Renal cortex interstitium (tissue), 11 donors: Measurements from ENCODE around the gene CELF4. TPM values are rescaled to one million over a fixed set of nuclear protein-coding genes. Genes with fewer than 3 reads are reported as not detected.

Source experiments
- DNase-seq, 11 donors: peaks; one replicate each; pipeline ENCODE4 v3.0.0-alpha.2; 2013; ENCODE audit warnings: low read depth in 9 of 11, low spot score in 4 of 11; ENCODE audit errors: extremely low read depth in 1 of 11
- polyA plus RNA-seq, 3 donors: library from polyadenylated mRNA; unstranded; fragments of 120-200 nt; gene quantifications; one replicate each; pipeline ENCODE4 v1.2.1, GENCODE V29; 2013; ENCODE audit not compliant: insufficient read length in 3 of 3

CELF4 gene
- polyA plus RNA-seq, 3 donors = 2.0 to 4.5 (median 2.2) TPM

DNA sequence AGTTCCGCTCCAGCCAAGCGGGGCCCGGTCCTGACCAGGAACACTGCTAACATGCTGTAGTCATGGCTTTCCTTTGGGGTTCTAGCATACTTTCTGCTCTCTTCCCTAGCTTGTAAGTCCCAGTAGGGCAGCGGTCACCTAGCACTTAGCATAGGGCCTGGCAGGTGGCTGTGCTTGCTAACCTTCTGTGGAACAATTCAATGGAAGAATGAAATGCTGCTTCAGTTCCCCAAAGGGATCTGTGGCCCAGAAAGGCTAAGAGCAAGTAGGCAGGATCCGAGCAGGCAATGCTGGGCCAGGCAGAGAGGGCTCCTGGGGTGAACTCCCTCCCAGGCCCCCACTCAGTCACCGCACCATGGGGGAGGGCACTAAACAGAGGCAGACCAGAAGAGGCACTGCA, 266.8 kb downstream of the CELF4 start:
- no peak for DNase-seq

DNA sequence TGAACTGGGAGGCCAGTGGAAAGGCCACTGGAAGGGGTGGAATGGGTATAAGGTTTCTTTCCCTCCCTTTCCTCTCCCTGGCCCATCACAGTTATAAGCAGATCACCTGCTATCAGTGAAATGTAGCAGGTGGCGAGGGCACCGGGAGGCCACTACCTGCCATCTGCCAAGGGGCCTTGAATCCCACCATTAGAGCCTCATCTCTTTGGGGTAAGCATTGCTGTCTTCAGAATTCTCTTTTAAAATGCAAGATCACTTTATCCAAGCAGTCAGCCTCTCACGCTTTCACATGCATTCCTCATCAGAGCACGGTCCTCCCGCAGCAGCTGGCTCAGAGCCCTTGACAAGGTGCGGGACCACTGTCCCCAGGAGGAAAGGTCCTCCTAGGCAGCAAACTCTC, 268.5 kb downstream of the CELF4 start:
- no peak for DNase-seq

DNA sequence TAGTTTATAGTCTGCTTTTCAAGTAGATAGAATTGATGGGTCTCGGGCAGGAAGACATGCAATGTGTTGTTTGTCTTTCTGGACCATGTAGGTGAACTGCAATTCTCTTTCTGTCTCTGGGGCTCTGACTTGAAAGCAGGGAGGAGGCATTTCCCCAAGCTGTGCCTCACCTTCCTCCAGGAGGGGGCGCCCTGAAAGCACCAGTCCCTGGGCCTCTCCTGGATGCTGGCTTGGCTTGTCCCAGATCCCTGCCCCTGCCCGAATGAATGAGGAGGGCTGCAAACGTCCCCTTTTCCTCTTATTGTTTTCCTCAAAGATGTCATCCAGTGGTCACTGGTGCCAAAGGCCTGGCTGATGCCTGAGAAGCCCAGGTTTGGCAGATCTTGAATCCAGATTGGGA, 270.6 kb downstream of the CELF4 start:
- no peak for DNase-seq

DNA sequence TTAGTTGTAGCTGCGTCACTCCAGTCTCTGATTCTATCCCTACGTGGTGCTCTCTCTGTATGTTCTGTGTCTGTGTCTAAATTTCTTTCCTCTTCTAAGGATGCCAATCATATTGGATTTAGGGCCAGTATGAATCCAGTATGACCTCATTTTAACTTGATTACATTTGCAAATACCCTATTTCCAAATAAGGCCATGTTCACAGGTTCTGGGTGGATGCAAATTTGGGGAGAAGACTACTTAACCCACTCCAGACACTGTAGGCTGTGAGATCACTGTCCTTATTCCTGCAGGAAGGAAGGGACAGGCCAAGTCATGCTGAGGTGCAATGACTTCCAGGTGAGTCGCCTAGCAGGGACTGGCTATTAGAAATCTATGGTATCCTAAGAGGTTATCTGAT, 272.2 kb downstream of the CELF4 start:
- no peak for DNase-seq

DNA sequence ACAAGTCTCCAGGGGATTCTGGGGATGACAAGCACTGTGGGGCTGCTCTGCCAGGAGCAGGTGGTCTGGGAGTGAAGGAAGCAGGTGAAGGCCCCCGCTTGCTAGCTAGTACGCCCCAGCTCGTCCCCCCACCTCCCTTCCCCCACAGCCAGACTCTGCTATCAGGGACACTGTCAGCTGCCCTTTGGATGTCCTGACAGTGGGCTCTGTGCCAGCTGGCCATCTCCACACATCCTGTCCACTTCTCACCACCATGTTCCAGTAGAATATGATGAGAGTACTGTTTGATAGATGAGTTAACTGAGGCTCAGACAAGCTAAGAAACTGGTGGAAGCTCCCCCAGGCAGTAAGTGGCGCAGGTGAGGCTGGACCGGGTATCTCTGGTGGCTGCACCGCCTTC, 276.2 kb downstream of the CELF4 start:
- no peak for DNase-seq

DNA sequence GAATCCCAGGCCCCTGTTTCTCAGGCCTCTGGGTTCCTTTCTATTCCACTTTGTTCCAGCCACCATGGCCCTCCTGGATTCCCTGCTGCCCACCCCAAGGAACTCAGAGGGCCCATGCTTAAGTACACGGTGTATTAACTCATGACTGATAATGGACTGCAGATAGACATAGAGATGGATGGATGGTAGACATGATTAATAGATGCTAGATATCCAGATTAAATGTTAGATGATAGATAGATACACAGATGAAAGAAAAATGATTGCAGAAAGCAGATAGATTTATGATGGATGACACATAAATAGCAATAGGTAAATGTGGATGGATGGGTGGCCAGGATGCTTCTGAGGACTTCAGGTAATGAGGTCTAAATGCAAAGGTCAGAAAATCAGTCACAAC, 278.0 kb downstream of the CELF4 start:
- no peak for DNase-seq

DNA sequence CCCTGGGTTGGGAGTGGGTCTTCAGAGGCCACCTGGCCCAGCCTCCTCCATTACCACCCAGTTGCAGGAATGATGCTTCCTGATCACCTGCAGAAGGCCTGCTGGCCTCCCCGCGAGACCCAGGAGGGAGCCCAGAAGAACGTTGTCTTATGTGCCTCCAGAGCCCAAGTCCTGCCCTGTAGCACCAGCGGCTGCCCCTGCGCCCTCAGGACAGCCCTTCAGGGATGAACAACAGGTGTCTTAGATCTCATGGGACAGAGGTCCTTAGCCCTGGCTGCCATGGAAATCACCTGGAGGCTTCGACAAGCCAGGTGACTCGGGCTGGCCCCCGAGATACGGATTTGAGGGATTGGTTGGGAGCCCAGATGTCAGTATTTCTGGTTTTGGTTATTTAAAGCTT, 278.8 kb downstream of the CELF4 start:
- DNase-seq = no peak

DNA sequence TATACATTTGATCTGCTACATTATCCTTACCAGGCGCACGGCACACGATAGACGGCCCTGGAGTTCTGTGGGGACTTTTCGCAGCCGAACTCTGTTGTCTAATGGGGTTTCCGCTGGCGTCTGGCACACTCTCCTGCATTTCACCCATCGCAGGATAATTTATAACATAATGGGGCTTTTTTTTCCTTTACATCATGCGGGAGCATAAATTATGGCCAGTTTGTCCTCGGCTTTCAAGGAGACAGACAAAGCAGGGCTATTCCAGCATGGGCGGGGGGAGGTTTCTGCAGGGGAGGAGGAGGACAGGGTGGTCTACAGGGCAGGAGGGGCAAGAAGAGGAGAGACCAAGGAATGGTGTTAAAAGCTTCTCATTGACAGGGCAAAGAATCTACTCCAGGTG, 279.8 kb downstream of the CELF4 start:
- DNase-seq = peak in 3 of 11 donors; percentile 10 to 19 (median 15)

DNA sequence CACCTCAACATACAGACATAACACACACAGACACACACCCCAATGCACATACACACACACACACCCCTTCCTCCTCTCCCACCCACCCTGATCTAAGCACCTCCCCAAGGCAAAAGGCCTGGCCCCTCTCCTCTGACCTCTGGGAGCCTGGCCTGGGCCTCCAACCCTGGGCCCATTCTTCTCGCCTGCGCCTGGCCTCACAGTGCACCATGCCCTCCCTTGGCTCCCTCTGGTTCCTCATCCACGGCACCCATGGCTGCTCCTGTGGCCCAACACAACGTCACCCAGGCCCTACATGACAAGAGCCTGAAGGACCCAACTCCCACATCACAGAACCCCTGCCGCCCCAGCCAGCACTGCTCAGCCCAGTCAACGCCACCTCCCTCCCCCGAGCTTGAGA, 281.3 kb downstream of the CELF4 start:
- no peak for DNase-seq

DNA sequence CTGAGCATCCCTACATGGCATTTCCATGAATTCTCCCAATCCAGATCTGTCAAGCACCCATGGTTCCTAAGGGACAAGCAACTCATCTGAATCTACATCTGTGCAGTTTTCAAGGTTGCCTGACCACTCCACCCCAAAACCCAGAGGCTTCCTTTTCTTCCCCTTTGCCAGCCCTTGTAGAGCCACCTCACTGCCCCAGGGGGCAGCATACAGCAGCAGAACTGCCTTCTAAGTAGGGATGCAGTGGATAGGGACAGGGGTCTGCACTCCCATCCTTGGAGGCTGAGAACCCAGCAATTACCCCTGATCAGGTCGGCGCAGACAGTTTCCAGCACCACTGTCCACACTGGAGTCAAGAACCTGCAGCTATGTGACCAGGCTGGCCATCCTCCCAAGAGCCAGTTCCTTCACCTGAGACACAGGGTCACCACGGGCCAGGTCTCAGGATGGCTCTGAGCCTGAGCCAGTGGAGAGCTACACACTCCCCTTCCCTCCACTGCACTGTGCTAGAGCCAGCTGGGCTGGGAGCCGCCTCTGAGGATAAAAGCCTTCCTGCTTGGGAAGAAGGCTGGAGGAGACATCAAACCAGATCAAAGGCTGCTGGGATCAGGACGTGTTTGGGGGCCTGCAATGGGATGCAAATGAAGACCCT, 283.1 kb downstream of the CELF4 start:
- DNase-seq = no peak

DNA sequence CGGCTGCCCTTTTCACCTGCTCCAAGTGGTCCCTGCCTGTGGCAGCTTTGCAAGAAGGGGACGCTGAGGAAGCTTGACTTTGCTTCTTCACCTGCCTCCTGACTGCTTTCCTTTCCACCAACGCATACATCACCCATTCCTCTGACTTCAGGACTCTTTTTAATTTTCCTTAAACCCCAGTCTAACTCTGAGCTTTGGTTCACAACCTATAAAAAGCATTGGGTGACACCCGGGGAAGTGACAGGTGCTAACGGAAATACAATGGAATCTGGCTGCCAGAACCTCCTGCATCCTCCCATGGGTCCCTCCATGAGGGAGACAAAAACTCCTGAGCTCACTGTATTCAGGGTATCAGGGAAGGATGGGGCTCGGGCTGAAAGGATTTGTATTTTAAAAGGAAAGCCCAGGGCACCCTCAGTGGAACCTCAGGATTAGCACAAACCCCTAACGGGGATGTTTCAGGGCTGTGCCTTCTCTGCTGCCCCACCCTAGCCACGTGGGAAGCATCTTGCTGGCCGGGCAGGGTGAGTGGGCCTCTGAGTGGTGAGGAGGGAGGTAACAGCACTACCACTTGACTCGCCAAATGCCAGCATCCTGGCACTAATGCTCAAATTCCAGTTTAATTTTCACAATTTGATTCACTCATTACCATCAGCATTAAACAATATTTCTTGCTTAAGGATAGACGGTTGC, 284.8 kb downstream of the CELF4 start:
- no peak for DNase-seq

DNA sequence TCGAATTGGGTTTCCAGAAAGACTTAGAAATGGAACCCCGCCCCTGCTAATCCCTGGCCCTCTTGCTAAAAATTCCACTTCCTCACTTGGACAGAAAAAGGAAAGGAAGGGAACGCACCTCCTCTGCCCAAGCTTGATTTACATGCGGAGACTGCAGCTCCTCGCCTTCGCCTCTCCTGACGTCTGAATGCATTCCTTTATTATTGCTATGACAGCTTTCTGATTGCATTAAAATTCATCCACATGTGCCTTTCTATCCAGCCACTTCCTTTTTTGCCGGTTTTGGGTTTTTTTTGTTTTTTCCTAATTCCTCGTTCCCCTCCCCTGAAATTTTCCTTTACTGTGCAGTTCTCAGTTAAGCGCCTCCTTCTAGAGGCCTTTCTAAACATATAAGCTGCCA, 287.8 kb downstream of the CELF4 start:
- no peak for DNase-seq

DNA sequence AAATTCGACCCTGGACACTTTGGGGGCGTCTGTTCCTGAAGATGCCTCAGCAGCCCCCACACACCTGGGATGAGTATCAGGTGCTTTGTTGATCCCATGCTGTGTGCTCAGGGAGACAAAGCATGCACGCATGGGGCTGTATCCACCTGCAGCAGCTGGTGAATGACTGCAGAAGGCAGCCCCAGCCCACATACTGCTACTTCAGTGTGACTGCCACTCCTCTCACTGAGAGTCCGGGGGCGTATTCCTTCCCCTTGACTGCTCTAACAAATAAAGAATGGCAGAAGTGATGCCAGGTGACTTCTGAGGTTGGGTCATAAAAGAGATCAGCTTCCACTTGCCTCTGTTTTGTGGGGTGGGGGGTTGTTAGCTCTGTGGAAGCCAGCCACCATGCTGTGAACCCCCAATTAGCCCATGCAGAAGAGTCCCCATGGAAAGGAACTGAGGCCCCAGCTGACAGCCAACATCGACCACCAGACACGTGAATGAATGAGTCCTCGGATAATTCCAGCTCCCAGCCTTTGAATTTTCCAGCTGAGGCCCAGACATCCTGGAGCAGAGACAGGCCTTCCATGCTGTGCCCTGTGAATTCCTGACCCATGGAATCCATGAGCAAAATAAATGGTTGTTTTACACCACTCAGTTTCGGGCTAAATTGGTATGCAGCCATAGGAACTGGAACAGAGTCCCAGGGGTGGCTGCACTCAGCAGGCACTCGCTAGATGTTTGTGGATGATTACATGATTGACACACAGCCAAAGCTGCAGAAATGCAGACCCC, 289.3 kb downstream of the CELF4 start:
- DNase-seq = no peak

DNA sequence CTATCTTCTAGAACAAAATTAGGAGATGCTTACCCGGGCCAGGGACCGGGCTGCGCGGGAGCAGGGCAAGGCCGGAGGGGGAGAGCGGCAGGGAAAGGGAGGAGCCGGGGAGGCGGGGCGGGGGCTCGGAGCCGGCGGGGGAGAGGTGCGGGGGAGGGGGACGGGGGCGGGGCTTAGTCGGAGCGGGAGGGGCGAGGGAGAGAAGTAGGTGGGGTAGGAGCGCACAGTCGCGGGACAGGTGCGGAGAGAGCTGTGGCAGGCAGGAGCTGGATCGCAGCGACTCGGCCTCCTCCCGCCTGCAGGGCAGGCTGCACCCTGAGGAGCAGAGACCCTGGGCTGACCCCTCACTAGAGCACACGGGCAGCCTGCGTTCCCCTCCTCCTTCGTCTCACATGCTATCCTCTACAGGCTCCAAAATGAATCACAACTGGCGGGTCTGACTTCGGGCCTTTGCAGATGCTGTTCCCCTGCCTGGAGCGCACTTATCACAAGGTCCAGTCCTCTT, 290.3 kb downstream of the CELF4 start:
- no peak for DNase-seq

DNA sequence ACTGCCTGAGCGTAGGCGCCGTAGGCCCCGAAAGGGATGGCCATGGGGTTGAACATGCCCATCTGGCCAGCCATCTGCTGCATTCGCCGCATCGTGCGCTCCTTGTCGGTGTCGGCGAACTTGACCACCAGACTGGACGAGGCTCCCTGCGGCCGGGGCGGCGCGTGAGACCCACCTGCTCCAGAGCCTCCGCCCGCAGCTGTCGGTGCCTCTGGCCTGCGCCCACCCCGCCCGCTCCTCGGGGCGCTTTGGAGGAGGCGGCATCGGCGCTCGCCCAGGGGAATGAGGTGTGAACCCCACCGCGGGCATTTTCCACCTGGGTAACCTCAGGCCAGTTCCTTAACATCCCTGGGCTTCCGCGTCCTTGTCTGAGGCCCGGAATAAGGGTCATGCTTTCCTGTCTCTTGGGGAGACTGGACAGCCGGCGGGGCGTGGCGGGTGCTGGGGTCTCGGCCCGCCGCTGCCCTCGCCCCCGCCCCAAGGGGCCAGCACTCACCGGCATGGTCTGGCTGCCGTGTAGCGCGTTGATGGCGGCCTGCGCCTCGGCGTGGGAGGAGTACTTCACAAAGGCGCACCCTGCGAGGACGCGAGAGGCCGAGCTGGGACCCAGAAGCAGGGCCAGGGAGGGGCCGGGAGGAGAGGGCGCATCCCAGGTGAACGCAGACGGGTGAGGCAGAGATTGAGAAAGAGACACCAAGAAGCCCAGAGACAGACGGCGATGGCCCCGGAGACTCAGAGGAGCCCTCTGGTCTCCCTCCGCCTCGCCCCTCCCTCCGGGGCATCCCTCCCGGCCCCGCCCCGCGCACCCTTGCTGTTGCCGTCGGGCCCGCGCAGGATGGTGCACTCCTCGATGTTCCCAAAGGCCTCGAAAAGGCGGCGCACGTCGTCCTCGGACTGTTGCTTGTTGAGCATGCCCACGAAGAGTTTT, 291.0 kb downstream of the CELF4 start:
- DNase-seq = no peak

DNA sequence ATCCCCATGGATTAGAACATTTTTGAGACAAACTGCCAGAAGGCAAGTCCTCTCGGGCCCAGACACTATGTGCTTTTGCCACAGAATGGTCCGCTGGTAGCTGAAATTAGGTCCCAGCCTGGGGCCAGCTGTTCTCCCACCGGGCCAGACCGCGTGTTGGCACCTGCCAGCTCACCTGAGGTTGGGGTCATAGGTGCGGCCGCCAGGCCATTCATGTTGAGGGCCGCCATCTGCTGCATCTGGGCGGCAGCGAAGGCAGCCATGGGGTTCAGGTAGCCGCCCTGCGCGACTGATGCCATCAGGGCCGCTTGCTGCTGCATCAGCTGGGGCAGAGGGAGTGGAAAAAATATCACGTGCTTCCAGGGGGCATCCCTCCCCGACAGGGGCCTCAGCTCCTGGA, 292.8 kb downstream of the CELF4 start:
- DNase-seq = no peak

DNA sequence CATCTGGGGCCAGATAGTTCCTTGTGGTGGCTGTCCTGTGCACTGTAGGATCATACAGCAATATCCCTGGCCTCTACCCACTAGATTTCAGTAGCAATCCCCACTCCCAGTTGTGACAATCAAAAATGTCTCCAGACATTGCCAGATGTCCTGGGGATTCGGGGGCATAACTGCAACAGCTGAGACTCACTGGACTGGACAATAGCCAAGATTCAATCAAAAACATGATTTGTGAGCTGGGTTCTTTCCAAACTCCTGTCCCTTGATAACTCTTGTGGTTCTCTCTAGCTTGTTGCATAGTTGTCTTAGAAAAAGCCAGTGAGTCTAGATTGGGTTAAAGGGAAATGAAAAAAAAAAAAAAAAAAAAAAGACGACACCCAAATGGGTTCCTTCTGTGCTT, 293.4 kb downstream of the CELF4 start:
- DNase-seq = no peak

DNA sequence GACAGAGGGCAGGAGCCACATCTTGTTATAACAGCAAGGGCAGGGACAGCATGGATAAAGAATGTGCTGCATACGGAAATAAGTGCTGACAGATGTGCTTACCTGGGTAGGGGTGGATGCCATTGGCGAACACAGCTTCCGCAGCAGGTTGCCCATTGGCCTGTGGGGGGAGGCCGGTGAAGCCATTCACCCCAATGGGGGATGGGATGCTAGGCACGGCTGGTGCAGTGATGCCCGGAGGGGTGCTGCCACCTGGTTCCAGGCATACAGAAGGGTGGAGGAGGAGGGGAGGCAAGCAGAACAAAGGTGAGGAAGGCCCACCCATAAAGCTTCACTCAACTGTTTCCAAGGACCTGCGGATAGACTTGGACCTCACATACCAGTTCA, 294.9 kb downstream of the CELF4 start:
- DNase-seq = no peak

DNA sequence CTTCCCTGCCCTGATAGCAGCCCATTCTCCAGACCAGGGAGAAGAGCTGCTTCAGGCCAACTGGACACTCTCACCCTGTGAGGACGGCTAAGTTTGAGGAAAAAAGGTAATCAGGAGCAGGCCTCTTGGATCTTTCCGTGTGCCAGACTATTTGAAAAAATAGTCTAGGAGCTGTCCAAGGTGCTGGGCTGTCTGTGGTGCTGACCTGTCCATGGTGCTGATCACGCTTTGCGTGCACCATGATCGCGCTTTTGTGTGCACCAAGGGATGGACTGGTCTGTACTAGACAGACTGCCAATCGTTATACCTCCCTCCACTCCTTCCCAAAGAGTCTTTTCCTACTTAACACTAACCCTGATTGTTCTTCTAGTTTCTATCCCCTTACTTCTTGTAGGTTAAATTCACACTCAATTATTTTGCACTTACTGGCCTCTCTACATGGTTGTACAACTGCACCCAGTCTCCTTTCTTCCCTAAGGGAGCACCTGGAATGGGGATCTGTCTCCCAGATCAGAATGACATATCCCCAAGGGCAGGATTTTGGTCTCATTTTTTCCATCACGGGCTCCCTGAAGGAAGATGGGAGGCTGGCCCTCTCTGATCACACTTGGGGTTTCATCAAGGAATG, 295.4 kb downstream of the CELF4 start:
- peak; percentile 60 to 88 (median 72) for DNase-seq
